ENCODE data around the gene LUZP1.

The LUZP1 gene

DNA sequence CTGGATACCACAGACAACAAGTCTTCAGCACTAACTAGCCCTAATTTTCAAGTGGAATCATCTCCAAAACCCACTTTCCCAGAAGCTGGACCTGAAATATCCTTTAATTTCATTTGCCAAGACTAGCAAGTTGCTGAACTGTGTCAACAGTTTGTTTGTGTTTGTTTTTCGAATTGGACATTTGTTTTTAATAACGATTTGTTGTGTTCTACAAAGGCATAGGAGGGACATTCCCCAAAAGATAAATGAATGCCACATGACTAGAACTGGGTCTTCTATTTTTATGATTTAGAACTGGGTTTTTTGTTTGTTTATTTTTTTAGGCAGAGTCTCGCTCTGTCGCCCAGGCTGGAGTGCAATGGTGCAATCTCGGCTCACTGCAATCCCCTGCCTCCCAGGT, 17.9 kb downstream of the LUZP1 start:
- no peak for DNase-seq

DNA sequence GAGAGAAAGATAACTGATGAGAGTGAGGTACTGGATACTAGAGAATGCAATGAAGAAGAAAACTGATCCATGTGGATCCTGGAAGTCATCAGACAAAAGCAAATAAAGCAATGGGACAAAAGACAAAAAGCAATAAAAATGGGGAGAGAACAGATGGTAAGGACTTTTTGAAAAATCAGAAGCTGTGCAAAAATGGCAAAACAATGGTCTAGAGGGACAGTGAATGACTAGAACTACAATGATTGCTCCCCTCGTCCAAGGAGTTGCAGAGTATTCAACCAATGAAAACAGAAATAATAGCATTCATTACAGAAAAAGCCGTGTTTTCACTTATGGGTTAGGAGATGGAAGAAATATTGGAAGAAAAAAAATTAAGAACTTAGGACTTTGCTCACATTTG, 18.5 kb downstream of the LUZP1 start:
- no peak for DNase-seq

DNA sequence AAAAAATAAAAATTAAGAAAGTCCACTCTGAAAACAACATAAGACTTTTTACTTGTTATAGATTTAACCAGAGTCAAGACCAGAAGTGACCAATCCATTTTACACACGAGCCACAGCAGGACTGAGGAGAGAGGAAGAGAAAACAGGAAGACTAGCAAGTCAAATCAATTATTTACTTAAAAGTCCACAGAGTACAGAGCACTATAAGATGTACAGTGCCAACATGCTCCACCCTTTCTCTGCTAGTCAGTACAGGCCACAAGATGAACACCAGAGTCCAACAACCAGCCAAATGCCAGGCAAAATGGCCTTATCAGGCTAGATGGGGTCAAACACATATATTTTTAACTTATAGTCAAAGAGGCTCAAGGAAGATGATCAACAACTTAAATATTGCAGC, 19.5 kb downstream of the LUZP1 start:
- no peak for DNase-seq

DNA sequence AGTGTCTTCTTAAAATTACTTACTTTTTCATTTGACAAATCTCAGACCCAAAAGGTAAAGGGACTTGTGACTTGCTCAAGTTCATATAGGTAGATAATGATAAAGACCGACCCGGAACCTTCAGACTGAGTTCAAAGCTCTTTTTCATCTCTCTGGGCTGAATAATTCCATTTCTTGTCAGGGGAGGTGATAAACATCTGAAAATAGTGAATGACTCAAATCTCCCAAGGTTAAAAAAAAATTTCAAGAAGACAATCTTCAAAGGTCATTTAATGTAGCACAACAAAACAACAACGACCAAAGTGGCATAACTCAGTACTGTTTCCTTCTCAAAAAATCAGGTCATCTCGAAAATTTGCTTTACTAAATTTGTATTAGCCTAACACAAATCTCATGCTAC, 20.6 kb downstream of the LUZP1 start:
- no peak for DNase-seq

DNA sequence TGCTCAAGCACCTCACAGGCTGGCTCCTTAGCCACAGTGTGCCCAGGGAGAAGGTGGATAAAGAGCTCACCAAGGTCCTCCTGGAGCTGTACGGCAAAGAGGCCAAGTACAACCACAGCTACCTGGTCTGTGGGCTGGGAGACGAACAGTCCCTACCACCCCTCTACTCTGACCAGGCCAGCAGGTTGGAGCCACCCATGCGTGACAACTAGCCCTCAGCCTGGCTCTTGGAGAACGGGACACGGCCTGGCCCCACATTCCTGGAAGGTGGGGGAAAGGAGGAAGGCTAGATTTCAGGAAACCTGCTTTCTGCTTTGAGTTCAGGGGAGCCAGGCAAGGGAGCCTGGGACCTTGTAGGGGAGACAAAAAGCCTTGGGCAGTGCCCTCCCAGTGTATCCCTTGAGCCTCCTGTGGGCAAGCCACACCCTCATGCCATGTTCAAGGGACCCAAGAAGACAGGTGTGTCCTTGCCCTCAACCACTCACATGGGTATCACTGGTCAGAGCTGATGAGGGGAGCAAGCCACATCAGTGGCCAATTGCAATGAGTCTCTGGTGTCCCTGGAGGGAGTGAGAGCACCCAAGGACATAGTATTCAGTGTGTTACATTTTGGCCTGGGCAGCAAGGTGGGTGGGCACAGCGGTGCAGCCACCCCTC, 27.6 kb downstream of the LUZP1 start:
- no peak for DNase-seq

DNA sequence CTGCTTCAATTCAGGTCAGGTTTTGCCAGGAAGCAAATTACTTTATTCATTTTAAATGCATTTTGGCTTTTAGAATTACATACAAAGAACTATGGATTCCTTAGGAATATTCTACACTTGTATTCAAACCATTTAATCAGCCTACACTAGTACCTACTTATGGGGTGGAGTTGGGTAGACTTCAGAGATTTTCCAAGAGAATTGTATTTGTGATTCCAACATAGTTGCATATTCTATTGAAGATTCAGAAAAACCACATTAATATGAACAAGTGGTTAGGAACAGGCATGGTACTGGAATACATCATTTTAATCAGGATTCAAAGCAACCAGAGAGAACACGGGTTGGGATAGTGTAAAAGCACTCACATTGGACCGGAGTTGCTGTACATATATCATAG, 33.4 kb downstream of the LUZP1 start:
- no peak for DNase-seq

DNA sequence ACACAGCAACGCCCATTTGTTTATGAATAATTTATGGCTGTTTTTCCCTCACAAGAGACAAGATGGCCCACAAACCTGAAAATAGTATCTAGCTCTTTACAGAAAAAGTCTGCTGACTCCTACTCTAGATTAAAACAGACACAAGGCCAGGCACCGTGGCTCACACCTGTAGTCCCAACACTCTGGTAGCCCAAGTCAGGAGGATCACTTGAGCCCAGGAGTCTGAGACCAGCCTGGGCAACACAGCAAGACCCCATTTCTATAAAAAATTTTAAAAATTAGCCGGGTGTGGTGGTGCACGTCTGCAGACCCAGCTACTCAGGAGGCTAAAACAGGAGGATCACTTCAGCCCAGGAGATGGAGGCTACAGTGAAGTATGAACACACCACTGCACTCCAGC, 34.6 kb downstream of the LUZP1 start:
- DNase-seq: no peak

DNA sequence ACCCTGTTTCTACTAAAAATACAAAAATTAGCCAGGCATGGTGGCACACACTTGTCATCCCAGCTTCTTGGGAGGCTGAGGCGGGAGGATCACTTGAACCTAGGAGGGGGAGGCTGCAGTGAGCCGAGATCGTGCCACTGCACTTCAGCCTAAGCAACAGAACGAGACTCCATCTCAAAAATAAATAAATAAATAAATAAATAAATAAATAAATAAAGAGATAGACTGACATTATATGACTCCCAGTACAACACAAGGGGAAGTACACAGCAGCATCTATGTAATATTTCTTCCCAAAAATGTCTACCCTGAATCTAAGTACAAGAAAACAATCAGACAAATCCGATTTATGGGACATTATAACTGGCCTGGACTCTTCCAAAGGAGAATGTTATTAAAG, 35.1 kb downstream of the LUZP1 start:
- no peak for DNase-seq

DNA sequence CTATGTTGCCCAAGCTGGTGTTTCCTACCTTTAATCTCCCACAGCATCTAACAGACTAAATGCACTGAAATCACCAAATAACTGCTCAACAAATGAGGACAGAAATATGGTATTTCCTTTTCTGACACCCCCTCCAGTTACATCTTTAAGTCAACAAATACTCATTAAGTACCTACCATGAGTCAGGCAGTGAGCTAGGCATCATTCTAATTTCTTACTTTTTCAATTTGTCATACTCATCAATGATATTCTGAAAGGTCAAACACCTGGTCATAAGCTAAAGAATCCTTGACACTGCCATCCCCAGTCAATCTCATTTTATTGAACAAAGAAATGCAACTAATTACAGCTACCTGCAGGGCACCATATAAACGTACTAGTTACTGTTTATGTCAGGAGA, 36.6 kb downstream of the LUZP1 start:
- no peak for DNase-seq

DNA sequence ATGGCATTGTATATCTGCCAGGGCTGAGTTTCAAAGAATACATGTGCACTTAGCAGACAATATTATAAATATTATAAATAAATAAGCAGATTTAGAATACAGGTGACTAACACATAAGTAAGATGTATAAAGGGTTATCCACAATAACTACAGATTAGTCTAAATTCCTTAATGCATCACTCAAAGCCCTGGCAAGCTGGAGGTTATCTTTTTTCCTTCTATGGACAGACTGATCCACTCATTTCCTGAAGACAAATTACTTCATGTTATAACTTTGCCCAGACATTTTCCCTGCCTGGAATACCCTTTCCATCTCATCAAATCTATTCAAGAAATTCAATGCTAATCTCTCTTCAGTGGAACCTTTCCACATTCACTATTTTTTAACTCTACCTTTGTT, 38.8 kb downstream of the LUZP1 start:
- no peak for DNase-seq

DNA sequence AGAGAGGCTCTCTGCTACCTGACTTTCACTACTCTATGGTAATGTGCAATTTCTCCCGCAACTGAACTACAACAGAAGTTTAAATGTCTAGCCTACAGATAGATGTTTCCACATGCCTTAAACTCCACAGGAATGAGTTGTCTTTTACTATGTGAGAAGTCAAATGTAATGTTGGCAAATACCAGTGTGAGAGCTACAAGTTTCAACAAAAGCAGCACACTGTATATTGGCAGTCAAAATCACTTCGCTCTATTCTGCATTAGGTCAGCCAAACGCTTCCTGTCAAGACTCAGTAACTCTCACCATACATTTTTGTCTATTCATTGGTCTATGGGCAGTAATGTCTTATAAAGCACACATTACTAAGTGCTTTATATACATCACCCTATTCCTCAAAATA, 41.9 kb downstream of the LUZP1 start:
- no peak for DNase-seq

DNA sequence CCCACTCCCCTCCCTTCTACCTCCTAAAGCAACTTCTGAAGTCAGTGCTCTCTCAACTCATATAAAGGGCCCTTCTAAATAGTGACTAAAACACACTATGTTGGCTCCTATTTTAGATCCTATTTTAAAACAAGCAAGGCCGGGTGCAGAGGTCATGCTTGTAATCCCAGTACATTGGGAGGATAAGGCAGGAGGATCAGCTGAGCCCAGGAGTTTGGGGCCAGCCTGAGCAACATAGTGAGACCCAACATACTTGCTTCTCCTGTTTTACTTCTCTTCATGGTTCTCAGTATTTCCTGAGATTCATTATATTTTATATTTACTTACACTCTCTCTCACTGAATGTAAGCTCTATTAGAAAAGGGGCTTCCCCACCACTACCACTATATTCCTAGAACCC, 42.5 kb downstream of the LUZP1 start:
- no peak for DNase-seq

DNA sequence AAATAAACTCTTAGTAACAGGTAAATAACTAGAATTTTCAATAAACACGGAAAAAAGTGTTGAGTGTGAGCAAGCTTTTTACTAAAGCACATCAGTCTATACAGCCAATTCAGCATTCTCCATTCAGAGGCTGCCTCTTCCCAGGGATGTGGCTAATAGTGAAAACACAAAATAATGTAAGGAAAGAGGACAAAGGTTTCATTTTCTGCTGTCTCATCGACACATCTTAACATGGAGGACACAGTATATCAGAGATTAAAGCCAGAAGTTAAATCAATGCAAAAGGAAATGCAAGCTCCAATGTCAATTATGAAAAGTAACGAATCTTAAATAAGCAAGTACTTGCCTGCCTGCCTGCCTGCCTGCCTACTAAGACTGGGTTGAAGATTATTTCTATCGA, 43.2 kb downstream of the LUZP1 start:
- no peak for DNase-seq

DNA sequence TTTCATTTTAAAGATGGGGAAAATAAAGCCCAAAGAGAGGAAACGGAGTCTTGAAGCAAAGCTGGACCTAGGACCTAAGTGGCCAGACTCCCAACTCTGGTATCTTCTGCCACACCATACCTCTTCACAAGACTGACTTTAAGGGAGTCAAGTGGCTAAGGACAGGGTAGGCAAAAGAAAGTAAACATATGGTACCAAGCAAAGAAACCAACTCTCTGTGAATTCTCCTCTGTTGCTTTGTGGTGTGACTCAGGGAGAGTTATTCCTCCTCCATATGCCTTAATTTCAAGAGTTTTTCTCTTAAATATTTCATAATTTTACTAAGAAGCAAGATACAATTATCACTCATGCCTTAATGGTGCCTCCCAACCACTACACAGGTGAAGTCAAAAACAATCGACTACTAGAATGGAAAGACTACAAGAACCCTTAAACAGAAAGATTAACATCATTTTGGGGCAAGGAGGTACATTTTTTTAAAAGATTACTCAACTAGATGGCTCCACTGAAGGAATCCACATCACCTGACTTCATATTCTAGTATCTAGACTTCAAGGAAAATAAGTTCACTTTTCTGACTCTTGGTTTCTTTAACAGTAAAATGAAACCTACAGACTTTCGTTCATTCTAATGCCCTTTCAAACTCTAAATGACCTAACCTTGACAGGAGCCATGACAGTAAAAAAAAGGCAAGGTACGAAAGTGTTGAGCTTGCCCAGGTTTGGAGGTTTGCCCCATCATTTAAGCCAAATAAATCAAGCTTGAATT, 44.2 kb downstream of the LUZP1 start:
- DNase-seq: no peak

DNA sequence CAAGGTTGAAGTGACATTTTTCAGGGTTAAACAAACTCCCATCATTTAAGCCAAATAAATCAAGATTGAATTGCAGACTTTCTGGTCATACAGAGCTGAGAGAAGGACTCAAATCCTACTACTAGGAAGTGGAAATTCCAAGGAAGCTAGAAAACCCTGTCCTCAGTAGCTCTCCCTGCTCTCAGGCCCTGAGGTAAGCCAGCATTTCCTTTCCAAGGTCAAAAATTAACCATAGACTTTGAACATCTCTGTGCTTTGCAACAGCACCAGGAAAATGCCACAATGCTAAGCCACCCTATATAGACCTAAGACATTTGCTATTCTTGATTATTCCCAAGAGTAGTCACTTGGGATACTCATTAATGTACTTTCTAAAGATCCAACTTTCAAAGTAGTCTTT, 45.1 kb downstream of the LUZP1 start:
- DNase-seq: no peak

DNA sequence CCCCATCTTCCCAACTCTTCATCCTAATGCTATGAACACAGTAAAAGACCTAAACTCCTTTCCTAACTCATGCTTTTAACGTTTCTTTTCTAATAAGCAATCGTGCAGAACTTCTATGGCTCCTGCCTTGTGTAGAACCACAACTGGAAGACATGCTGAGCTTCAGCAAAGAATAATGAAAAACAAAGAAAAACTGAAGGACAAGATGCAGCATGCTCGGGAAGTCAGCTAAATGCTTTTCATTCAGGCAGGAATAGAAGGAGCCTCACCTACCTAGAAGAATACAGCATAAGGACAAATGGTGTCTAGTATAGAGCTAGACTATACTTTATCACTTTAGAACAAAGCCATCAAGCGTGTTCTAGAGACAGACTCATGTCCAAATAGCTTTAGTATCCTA, 45.9 kb downstream of the LUZP1 start:
- DNase-seq: no peak

DNA sequence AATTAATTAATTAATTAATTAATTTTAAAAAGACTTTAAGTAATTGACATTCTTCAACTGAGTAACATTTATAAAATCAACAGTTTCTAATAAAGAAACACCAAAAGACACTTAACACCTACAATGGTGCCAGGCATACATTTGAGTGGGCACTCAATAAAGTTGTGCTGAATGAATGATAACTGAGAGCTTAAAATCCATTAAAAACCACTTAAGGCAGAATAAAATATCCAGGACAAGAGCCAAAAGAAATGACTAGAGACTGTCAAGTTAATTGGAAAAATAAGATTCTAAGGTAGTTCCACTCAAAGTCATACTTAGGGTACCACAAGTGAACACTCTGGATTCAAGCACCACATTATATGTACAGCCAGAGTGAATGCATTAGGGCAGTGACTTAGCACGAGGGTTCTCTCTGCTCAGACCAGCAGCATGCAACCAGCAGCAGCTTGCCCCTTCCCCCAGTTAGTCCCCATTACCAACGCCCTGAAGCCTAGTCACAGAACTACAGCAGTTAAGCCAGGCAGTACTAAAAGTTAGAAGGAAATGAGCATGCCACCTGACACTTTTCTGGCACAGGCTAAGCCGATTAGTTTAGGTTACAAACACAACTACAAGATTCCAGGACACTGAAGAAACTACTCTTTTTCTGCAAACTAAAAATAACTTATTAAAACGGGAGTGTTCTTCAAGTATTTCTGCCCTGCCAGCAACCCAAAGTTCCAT, 46.5 kb downstream of the LUZP1 start:
- no peak for DNase-seq

DNA sequence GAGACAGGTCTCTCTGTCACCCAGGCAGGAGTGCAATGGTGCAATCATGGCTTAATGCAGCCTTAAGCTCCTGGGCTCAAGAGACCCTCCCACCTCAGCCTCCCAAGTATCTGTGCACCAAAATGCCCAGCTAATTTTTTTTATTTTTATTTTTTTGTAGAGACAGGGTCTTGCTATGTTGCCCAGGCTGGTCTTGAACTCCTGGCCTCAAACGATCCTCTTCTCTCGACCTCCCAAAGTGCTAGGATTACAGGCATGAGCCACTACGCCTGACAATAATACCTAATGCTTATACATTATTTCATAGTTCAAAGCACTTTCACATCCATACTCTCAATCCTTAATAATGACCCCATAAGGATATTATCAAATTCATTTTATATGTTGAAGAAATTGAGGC, 48.3 kb downstream of the LUZP1 start:
- no peak for DNase-seq

DNA sequence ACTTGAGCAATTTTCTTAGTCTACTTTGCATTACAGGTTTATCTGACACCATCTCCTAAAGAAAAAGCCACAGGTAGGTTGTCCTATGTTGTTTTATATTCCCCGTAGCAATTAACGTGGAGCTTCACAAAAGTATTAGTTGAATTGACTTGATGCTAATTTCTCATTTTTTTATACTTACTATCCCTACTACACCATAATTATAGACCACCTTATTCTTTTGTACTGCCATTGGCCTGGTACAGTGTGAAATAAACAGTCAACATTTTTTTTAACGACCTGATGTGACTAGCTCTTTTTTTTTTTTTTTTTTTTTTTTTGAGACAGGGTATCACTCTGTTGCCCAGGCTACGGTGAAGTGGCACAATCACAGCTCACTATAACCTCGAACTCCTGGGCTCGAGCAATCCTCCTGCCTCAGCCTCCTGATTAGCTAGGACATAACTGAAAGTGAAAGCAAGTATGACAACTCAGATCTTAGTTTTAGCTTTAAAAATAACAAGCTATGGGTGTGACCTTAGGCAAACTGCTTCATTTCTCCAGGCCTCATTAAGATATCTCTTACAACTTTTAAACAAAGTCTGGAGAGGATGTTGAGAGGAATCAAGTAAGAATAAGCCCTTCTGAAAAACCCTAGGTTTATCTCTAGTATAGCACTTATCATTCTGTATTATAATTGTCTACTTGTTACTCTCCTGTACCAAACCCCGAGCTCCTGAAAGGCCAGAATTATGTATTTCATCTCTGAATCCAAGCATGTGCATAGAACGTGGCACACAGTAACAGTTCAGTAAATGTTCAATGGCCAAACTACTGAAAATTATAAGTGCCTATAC, 49.5 kb downstream of the LUZP1 start:
- DNase-seq: peak in 1 of 2 experiments; percentile 31

DNA sequence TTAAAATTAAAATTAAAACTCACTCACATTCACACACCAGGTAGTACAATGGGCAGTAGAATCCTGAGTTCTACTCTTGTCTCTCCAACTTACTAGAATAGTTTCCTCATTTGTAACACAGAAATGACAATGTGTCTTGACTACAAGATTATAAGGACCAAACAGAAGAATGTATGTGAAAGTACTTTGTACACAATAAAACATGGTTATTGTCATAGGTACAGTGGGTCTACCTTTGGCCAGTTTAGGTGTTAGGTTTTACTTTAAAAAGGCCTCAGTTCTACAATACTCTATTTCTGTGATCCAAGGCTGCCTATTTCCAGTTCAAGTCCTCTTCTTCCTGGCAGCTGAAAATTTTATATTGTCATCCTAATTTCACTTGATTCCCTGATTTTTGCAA, 50.2 kb downstream of the LUZP1 start:
- no peak for DNase-seq

DNA sequence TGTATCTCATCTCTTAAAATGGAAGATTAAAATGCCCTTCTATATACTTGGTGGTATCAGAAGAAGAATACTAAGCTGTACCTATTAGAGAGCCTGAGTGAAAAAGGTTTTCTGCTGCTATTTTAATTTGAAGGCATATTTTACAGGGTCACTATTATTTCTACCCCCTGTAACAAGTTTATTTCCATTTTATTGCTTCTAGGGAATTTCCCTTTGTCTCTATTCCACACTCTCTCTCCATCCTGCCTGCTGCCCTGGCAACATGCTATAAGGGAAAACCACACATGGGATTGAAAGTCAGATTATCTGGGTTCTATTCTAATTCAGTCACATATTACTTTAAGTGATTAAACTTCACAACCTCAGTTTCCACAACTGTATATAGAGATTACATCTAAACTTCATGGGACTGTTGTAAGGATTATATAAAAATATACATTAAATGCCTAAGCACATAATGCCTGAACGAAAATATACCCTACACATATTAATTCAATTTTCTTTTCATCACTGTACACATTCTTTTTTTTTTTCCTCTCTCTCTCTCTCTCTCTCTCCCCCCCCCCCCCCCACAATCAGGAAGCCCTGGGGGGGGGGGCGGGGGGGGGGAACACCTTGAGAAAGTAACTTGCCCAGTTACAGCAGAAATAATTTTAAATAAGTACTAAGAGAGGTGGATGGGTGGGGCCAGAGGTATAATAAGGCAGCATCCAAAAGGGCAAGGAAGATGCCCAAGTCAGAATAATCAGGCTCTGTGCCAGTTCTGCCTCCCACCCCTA, 51.5 kb downstream of the LUZP1 start:
- DNase-seq: no peak

DNA sequence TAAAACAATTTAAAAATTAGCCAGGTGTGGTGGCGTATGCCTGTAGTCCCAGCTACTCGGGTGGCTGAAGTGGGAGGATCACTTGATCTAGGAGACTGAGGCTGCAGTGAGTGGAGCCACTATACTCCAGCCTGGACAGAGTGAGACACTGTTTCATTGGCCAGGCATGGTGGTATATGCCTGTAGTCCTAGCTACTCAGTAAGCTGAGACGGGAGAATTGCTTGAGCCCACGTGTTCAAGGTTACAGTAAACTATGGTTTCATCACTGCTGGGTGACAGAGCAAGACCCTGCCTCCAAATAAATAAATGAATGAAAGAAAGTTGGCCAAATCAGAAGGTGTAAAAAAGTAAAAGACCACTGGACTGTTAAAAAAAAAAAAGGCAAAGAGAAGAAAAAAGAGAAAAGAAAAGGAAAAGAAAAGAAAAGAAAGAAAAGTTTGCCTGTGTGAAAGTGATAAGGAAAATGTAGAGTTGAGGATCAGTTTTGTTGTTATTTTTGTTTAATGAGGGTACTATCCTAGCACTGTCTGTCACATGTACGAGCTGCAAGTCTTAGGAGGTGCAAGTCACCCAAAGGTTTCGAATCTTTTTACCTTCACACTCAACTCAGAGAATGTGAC, 52.3 kb downstream of the LUZP1 start:
- DNase-seq: no peak
